IMR-90 (cell line): ENCODE data around the gene GYS1. TPM values are rescaled to one million over a fixed set of nuclear protein-coding genes. Genes with fewer than 3 reads are reported as not detected.

Experiments
- ATAC-seq: fragments of 200-7000 bp; cut with Tn5 transposase; 2 replicates; pipeline ENCODE4 v1.9.1; 2020; ENCODE audit warnings: low read depth, mild to moderate bottlenecking, moderate library complexity
- BruUV-seq: library from RNA; stranded (reverse); fragments of 400-500 nt; replicated peaks from 2 replicates; lab custom pipeline; 2021; lab: Mats Ljungman, UMichigan
- CTCF ChIA-PET: fragments of 300-600 bp; formaldehyde crosslinking; extraction: SDS; loops from one replicate; lab custom pipeline; 2021; ENCODE audit warnings: antibody characterized with exemption; lab: Yijun Ruan, JAX
- POLR2A ChIA-PET: fragments of 300-600 bp; sonication (Branson Sonifier 250); formaldehyde crosslinking; loops from one replicate; lab custom pipeline; 2022; ENCODE audit warnings: antibody characterized with exemption; ENCODE audit not compliant: unreplicated experiment; lab: Charles Lee
- DNase-seq: peaks from one replicate; pipeline ENCODE4 v3.0.0; 2013
- H2AFZ ChIP-seq: replicated peaks from 2 replicates; pipeline ENCODE3; 2013; ENCODE audit warnings: low read length, mild to moderate bottlenecking; ENCODE audit not compliant: poor library complexity
- H2AK5ac ChIP-seq: 2 replicates; pipeline ENCODE4 v1.6.1; 2013; ENCODE audit warnings: low read depth, low read length, inconsistent platforms
- H2AK9ac ChIP-seq: replicated peaks from 2 replicates; pipeline ENCODE3; 2013; ENCODE audit warnings: mild to moderate bottlenecking, low read depth, low read length, moderate library complexity; ENCODE audit not compliant: poor library complexity
- H2BK120ac ChIP-seq: 2 replicates; pipeline ENCODE4 v1.6.1; 2013; ENCODE audit warnings: low read depth, low read length, inconsistent platforms
- H2BK15ac ChIP-seq: 3 replicates; pipeline ENCODE4 v1.6.1; 2013; ENCODE audit warnings: low read depth, low read length, inconsistent platforms
- H2BK20ac ChIP-seq: 2 replicates; pipeline ENCODE4 v1.6.1; 2013; ENCODE audit warnings: low read depth, mild to moderate bottlenecking, inconsistent platforms, low read length, moderate library complexity
- H2BK5ac ChIP-seq: 2 replicates; pipeline ENCODE4 v1.6.1; 2013; ENCODE audit warnings: mild to moderate bottlenecking, low read depth, low read length, inconsistent platforms; ENCODE audit not compliant: poor library complexity, severe bottlenecking
- H3K14ac ChIP-seq: replicated peaks from 2 replicates; pipeline ENCODE4 v1.6.1; 2013; ENCODE audit warnings: low read depth, low read length, inconsistent platforms
- H3K18ac ChIP-seq: 2 replicates; pipeline ENCODE4 v1.6.1; 2013; ENCODE audit warnings: low read depth, low read length, control low read depth
- H3K23ac ChIP-seq: 2 replicates; pipeline ENCODE4 v1.6.1; 2013; ENCODE audit warnings: low read depth, low read length, inconsistent platforms
- H3K27ac ChIP-seq: 2 replicates; pipeline ENCODE4 v1.5.1; 2013; ENCODE audit warnings: mild to moderate bottlenecking, control low read depth, low read length; ENCODE audit not compliant: insufficient read depth
- H3K27me3 ChIP-seq: 2 replicates; pipeline ENCODE4 v1.6.1; 2013; ENCODE audit warnings: low read length; ENCODE audit not compliant: control insufficient read depth, insufficient read depth
- H3K36me3 ChIP-seq: 2 replicates; pipeline ENCODE4 v1.6.1; 2013; ENCODE audit warnings: low read length, mixed read lengths; ENCODE audit not compliant: control insufficient read depth, insufficient read depth
- H3K4ac ChIP-seq: 2 replicates; pipeline ENCODE4 v1.6.1; 2013; ENCODE audit warnings: low read depth, low read length, inconsistent platforms
- H3K4me1 ChIP-seq: 2 replicates; pipeline ENCODE4 v1.6.1; 2013; ENCODE audit warnings: low read length, mixed read lengths; ENCODE audit not compliant: control insufficient read depth, insufficient read depth
- H3K4me2 ChIP-seq: 2 replicates; pipeline ENCODE4 v1.6.1; 2013; ENCODE audit warnings: low read depth, mild to moderate bottlenecking, control low read depth, low read length, moderate library complexity
- H3K4me3 ChIP-seq: 2 replicates; pipeline ENCODE4 v1.5.1; 2013; ENCODE audit warnings: low read depth, mild to moderate bottlenecking, control low read depth, low read length, moderate library complexity; ENCODE audit not compliant: insufficient read depth
- H3K56ac ChIP-seq: 2 replicates; pipeline ENCODE4 v1.6.1; 2013; ENCODE audit warnings: low read length, inconsistent platforms; ENCODE audit not compliant: insufficient read depth; ENCODE audit errors: extremely low read depth
- H3K79me1 ChIP-seq, 2 experiments: 2 replicates each; pipeline ENCODE4 v1.6.1; 2013; ENCODE audit warnings: low read length in 2 of 2, inconsistent platforms in 1 of 2, low read depth in 1 of 2
- H3K9ac ChIP-seq: 2 replicates; pipeline ENCODE4 v1.6.1; 2013; ENCODE audit warnings: low read depth, low read length, control low read depth
- H3K9me1 ChIP-seq: 2 replicates; pipeline ENCODE4 v1.6.1; 2013; ENCODE audit warnings: low read length, inconsistent platforms; ENCODE audit not compliant: insufficient read depth
- H3K9me3 ChIP-seq: 2 replicates; pipeline ENCODE4 v1.6.1; 2013; ENCODE audit warnings: low read length; ENCODE audit not compliant: control insufficient read depth, insufficient read depth
- H4K20me1 ChIP-seq: 2 replicates; pipeline ENCODE4 v1.6.1; 2013; ENCODE audit warnings: low read length, inconsistent platforms; ENCODE audit not compliant: insufficient read depth
- H4K5ac ChIP-seq: 2 replicates; pipeline ENCODE4 v1.6.1; 2013; ENCODE audit warnings: mild to moderate bottlenecking, low read depth, low read length, control low read depth
- H4K8ac ChIP-seq, 2 experiments: 2 replicates each; pipeline ENCODE4 v1.6.1; 2013; ENCODE audit warnings: low read depth in 2 of 2, low read length in 2 of 2, control low read depth in 1 of 2, inconsistent platforms in 1 of 2
- H4K91ac ChIP-seq: 2 replicates; pipeline ENCODE4 v1.6.1; 2013; ENCODE audit warnings: low read depth, low read length, inconsistent platforms; ENCODE audit not compliant: insufficient read depth
- BHLHE40 ChIP-seq: fragments of 150-350 bp; IDR thresholded peaks from 2 replicates; pipeline ENCODE4 v1.6.1; 2016; ENCODE audit warnings: mild to moderate bottlenecking, low read depth, low read length
- CTCF ChIP-seq: conservative IDR thresholded peaks from 2 replicates; pipeline ENCODE4 v1.5.1; 2012; ENCODE audit warnings: mild to moderate bottlenecking, low read depth, low read length, improper control_type of control experiment
- FOS ChIP-seq: fragments of 150-350 bp; IDR thresholded peaks from 2 replicates; pipeline ENCODE4 v1.6.1; 2016; ENCODE audit warnings: low read depth, low read length
- MAFK ChIP-seq: IDR thresholded peaks from 2 replicates; pipeline ENCODE4 v1.6.1; 2012; ENCODE audit warnings: low read depth, low read length, improper control_type of control experiment
- MXI1 ChIP-seq: IDR thresholded peaks from 2 replicates; pipeline ENCODE4 v1.6.1; 2012; ENCODE audit warnings: low read depth, mild to moderate bottlenecking, low read length, moderate library complexity, borderline replicate concordance
- NFE2L2 ChIP-seq: fragments of 150-350 bp; IDR thresholded peaks from 2 replicates; pipeline ENCODE4 v1.6.1; 2016; ENCODE audit warnings: low read depth, mild to moderate bottlenecking, low read length
- RAD21 ChIP-seq: IDR thresholded peaks from 2 replicates; pipeline ENCODE4 v1.6.1; 2012; ENCODE audit warnings: low read length, improper control_type of control experiment
- RFX5 ChIP-seq: IDR thresholded peaks from 2 replicates; pipeline ENCODE4 v1.8.0; 2012; ENCODE audit warnings: low read depth, mild to moderate bottlenecking, low read length, moderate library complexity
- SMC3 ChIP-seq: fragments of 150-350 bp; IDR thresholded peaks from 2 replicates; pipeline ENCODE4 v1.6.1; 2016; ENCODE audit warnings: low read depth, mild to moderate bottlenecking, antibody characterized with exemption, low read length, moderate library complexity
- USF2 ChIP-seq: fragments of 150-350 bp; IDR thresholded peaks from 2 replicates; pipeline ENCODE4 v1.6.1; 2017; ENCODE audit warnings: mild to moderate bottlenecking, antibody characterized with exemption, low read length, low read depth
- WGBS, 2 experiments: methylation state at CpG; one replicate each; pipeline versions ENCODE4 v1.1.5 to v1.1.7; 2013; ENCODE audit warnings: missing lambda C conversion rate in 2 of 2; ENCODE audit not compliant: insufficient read length in 1 of 2; ENCODE audit errors: extremely low coverage in 2 of 2; 5-methylcytosine and 5-hydroxymethylcytosine counted together
- dilution Hi-C: fragments of 300-500 bp; cut with HindIII; formaldehyde crosslinking; loops from one replicate; pipeline ENCODE4 v1.14.3; 2018; ENCODE audit warnings: low sequenced_read_pairs; ENCODE audit not compliant: unreplicated experiment
- in situ Hi-C: fragments of 300-500 bp; cut with MboI; formaldehyde crosslinking; loops from 3 replicates; pipeline ENCODE4 v1.14.3; 2019; ENCODE audit warnings: low sequenced_read_pairs, inconsistent platforms, mixed read lengths
- intact Hi-C: fragments of 100-400 bp; cut with micrococcal nuclease; formaldehyde crosslinking; loops from 2 replicates; pipeline ENCODE4 v1.10.0; 2022
- polyA plus RNA-seq, 3 experiments: library from polyadenylated mRNA; depleted of rRNA; stranded (reverse); fragments of >200 nt; gene quantifications; 2 replicates each; pipeline ENCODE4 v1.2.3, GENCODE V29; 2012; ENCODE audit warnings: low replicate concordance in 1 of 3
- total RNA-seq: library from RNA; depleted of rRNA; stranded (reverse); fragments of >200 nt; gene quantifications from 2 replicates; pipeline ENCODE4 v1.2.3, GENCODE V29; 2012

The GYS1 gene
- total and polyA plus RNA-seq, 2 of the 4 experiments (the other 2 are of a cell fraction), result 38.7 to 72.2 TPM

- Histone ChIP-seq H3K56ac (no peak overlapping the region), H3K23ac (no peak overlapping the region), H3K18ac (no peak overlapping the region), H2AFZ (no peak overlapping the region), H3K4me1 (peaks cover 12% of the 10 kb centered on the region), H2BK20ac (no peak overlapping the region), H3K9me3 (no peaks in the 10 kb centered on the region), H4K20me1 (peaks cover 28% of the 10 kb centered on the region), H3K9ac (no peak overlapping the region), H2AK5ac (peak overlapping the region; percentile 13; the same call in 1 of the 2 replicates), H3K79me1 (peaks cover 21 to 78% of the 10 kb centered on the region in 2 experiments), H4K91ac (no peak overlapping the region), H3K4me2 (no peak overlapping the region), H2BK15ac (no peak overlapping the region), H3K9me1 (peaks cover 7% of the 10 kb centered on the region; the same call in 1 of the 2 replicates), H4K8ac (no peak overlapping the region), H3K14ac (no peak overlapping the region), H3K4me3 (no peak overlapping the region), H2AK9ac (no peak overlapping the region), H3K36me3 (peaks cover 36% of the 10 kb centered on the region), H3K4ac (no peak overlapping the region), H2BK120ac (no peak overlapping the region), H3K27ac (no peak overlapping the region), H4K5ac (no peak overlapping the region), H3K27me3 (no peaks in the 10 kb centered on the region), H2BK5ac (no peak overlapping the region)
- ChIA-PET POLR2A (no interaction called here), CTCF (interaction anchor here (1.0 kb wide), 1 partner anchor 9 kb away, joined by 4 read pairs; no protein-coding TSS in a partner anchor)
- in situ Hi-C loops, result no loop called here
- intact Hi-C loops, result loop anchor here (5.0 to 10.0 kb wide), 3 partner anchors 67 to 214 kb away; partner anchors contain the start of genes CGB7 and KCNA7
- DNase-seq (no peak), ATAC-seq (no peak)
- no peak for TF ChIP-seq CTCF
- no peak for TF ChIP-seq MXI1
- no peak for TF ChIP-seq NFE2L2
- no peak for TF ChIP-seq BHLHE40
- no peak for TF ChIP-seq MAFK
- no peak for TF ChIP-seq RAD21
- TF ChIP-seq SMC3, result no peak
- no peak for TF ChIP-seq FOS
- TF ChIP-seq USF2, result no peak
- no peak for TF ChIP-seq RFX5
- no TSS peak for BruUV-seq
- 51% methylated on average over 2 of the region's 4 CpGs; no CpG with 5 or more reads in 1 of the 2 experiments for WGBS, 2 experiments
- dilution Hi-C loops, result no loop called here
Observed at GRCh38 chr19:48990400-48990799, 2.7 kb downstream of the GYS1 start.
